Epidermal melanocyte (primary cell): ENCODE results near the gene RFC4.

Experiments used
- DNase-seq: peaks from one replicate; pipeline ENCODE4 v3.0.0; 2011; ENCODE audit warnings: low spot score; ENCODE audit not compliant: insufficient read length

The RFC4 gene

GRCh38 chr3:186787642-186788481 is 18.4 kb downstream of the RFC4 start:
- no peak for DNase-seq

GRCh38 chr3:186786922-186787321 is 19.4 kb downstream of the RFC4 start:
- DNase-seq: no peak

GRCh38 chr3:186785495-186786018 is 20.7 kb downstream of the RFC4 start:
- no peak for DNase-seq

GRCh38 chr3:186784820-186785494 is 21.3 kb downstream of the RFC4 start:
- no peak for DNase-seq

- DNase-seq: peak; percentile 45
Observed at GRCh38 chr3:186783731-186784515, 22.4 kb downstream of the RFC4 start.

GRCh38 chr3:186783058-186783730 is 23.1 kb downstream of the RFC4 start, which contains the start of gene EIF4A2:
Gene EIF4A2 (plus strand): TSS chr3:186783577. CDS start chr3:186783611, 34 bp downstream.
- peak; percentile 82 for DNase-seq

GRCh38 chr3:186782542-186783057 is 23.7 kb downstream of the RFC4 start:
- DNase-seq: no peak

GRCh38 chr3:186779204-186779603 is 27.1 kb downstream of the RFC4 start:
- no peak for DNase-seq

- no peak for DNase-seq
Observed at GRCh38 chr3:186775999-186776398, 30.3 kb downstream of the RFC4 start.

- DNase-seq: peak; percentile 77
Observed at GRCh38 chr3:186772701-186773417, 33.4 kb downstream of the RFC4 start.

GRCh38 chr3:186772281-186772694 is 34.0 kb downstream of the RFC4 start:
- no peak for DNase-seq

- DNase-seq: no peak
Observed at GRCh38 chr3:186760897-186761447, 45.3 kb downstream of the RFC4 start.

GRCh38 chr3:186760141-186760833 is 46.0 kb downstream of the RFC4 start:
- no peak for DNase-seq

- no peak for DNase-seq
Observed at GRCh38 chr3:186759231-186759930, 46.9 kb downstream of the RFC4 start.

- DNase-seq: no peak
Observed at GRCh38 chr3:186757686-186758220, 48.5 kb downstream of the RFC4 start.

GRCh38 chr3:186757214-186757613 is 49.1 kb downstream of the RFC4 start:
- DNase-seq: no peak

GRCh38 chr3:186754871-186755270 is 51.4 kb downstream of the RFC4 start:
- no peak for DNase-seq

GRCh38 chr3:186754006-186754405 is 52.3 kb downstream of the RFC4 start:
- no peak for DNase-seq
